Ovary (tissue), 9 donors: ENCODE results near the gene RGS7. TPM values are rescaled to one million over a fixed set of nuclear protein-coding genes. Genes with fewer than 3 reads are reported as not detected.

Experiments
- DNase-seq, 5 donors: peaks; one replicate each; pipeline ENCODE4 v3.0.0-alpha.2; 2019 to 2020
- H3K27ac ChIP-seq, 2 donors: fragments of 200-600 bp; one replicate each; pipeline versions ENCODE4 v1.5.1 to v1.8.0; 2019 to 2022
- H3K27me3 ChIP-seq: fragments of 200-600 bp; one replicate; pipeline ENCODE4 v1.8.0; 2022
- H3K36me3 ChIP-seq: fragments of 200-600 bp; sonication (generic); one replicate; pipeline ENCODE4 v1.5.1; 2019
- H3K4me1 ChIP-seq: one replicate; pipeline ENCODE4 v1.8.1; 2013; ENCODE audit warnings: mild to moderate bottlenecking, moderate library complexity; ENCODE audit not compliant: insufficient read depth
- H3K4me3 ChIP-seq: fragments of 200-600 bp; sonication (generic); one replicate; pipeline ENCODE4 v1.5.1; 2017
- H3K9me3 ChIP-seq, 2 donors: fragments of 200-600 bp in 1 of 2; sonication (generic) in 1 of 2; one replicate each; pipeline versions ENCODE4 v1.5.1 to v1.8.1; 2013 to 2019; ENCODE audit warnings: mild to moderate bottlenecking in 1 of 2, moderate library complexity in 1 of 2
- CTCF ChIP-seq, 3 donors: fragments of 450-650 bp in 2 of 3; fragments of 200-600 bp in 1 of 3; IDR thresholded peaks; one replicate each; pipeline versions ENCODE4 v1.5.1 to v1.8.0; 2016 to 2022; ENCODE audit warnings: antibody characterized with exemption in 3 of 3, mild to moderate bottlenecking in 1 of 3
- EP300 ChIP-seq: sonication (generic); formaldehyde crosslinking; IDR thresholded peaks from one replicate; pipeline ENCODE4 v1.6.1; 2017; ENCODE audit warnings: antibody characterized with exemption
- POLR2A ChIP-seq: fragments of 450-650 bp; IDR thresholded peaks from one replicate; pipeline ENCODE4 v1.6.1; 2017; ENCODE audit warnings: antibody characterized with exemption, mild to moderate bottlenecking, moderate library complexity
- WGBS, 3 donors: extraction: QIAGEN DNeasy Blood & Tissue Kit in 1 of 3; methylation state at CpG; one replicate each; pipeline versions ENCODE4 v1.1.5 to v1.1.7; 2013 to 2017; 5-methylcytosine and 5-hydroxymethylcytosine counted together
- intact Hi-C, 4 donors: fragments of 100-400 bp; cut with DNase I; formaldehyde crosslinking; loops; one replicate each; pipeline versions ENCODE4 v1.11.0 to v1.15.1; 2022 to 2023
- polyA plus RNA-seq, 2 donors: library from polyadenylated mRNA; stranded (reverse); fragments of 200-250 nt in 1 of 2; fragments of 350-450 nt in 1 of 2; fragmentation: Illumina TruSeq in 1 of 2; extraction: RNeasy Lipid Tissue Mini Kit (QIAGEN cat#74804) in 1 of 2; gene quantifications; one replicate each; pipeline ENCODE4 v1.2.3, GENCODE V29; 2013 to 2014
- total RNA-seq, 7 donors: library from RNA; depleted of rRNA in 2 of 7; stranded (reverse); fragments of >200 nt in 2 of 7; fragmentation: NEBNext Ultra II Directional in 3 of 7; extraction: Animal tissue kit (Norgen Biotek cat#: 25700) in 3 of 7; gene quantifications; one replicate each; pipeline versions ENCODE4 v1.1.0 to v1.2.4, GENCODE V29; 2016 to 2023
- donor health status: DM: no; HTN: no; CAD: no; lungs with moderate emphysema.
- donor health status: DM: no; HTN: no; CAD: no.
- donor health status: Bipolar disorder and iron deficiency.
- donor health status: DM: yes; HTN: yes; CAD: no.
- donor health status: DM: no; HTN: no; CAD: no.
- donor health status: DM: yes; HTN: yes; CAD: no.

Gene RGS7
- total and polyA plus RNA-seq, 9 donors, result 0.10 to 1.00 (median 0.37) TPM; not detected in 1

GRCh38 chr1:241208910-241209379 is 148.1 kb downstream of the RGS7 start:
- H3K4me3 ChIP-seq, result no peak overlapping the region
- TF ChIP-seq POLR2A (no peak), CTCF (IDR thresholded peaks at IDR 0.05) (no peak), EP300 (no peak)
- no peaks in the 10 kb centered on the region for H3K27me3 ChIP-seq
- no peak overlapping the region for H3K27ac ChIP-seq
- 92 to 93% (median 93%) methylated on average over 7 of the region's 7 CpGs for WGBS, 3 donors
- H3K9me3 ChIP-seq, result no peaks in the 10 kb centered on the region
- DNase-seq, result no peak
- H3K36me3 ChIP-seq, result no peaks in the 10 kb centered on the region
- intact Hi-C loops, result no loop called here
- no peaks in the 10 kb centered on the region for H3K4me1 ChIP-seq

DNA sequence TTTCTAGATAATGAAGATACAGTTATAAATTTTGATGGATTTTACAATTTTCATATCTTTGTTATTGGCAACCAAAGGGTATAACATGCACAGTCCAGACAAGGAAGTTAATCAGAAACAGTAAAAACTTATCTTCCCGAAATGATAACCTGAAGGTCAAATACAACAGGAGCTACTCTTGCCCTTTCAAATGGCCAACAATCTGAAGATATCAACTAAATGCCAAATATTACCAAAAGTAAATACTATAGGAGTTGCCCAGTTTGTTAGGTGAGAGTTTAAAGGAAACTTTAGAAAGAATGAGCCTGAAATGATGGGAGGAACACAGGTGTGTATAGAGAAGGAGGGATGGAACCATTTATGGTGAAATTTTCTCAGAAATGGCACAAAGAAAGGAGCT is 153.2 kb downstream of the RGS7 start:
- DNase-seq, result no peak
- Histone ChIP-seq H3K27me3 (no peaks in the 10 kb centered on the region), H3K27ac (no peak overlapping the region), H3K4me1 (no peaks in the 10 kb centered on the region), H3K36me3 (no peaks in the 10 kb centered on the region), H3K9me3 (no peaks in the 10 kb centered on the region), H3K4me3 (no peak overlapping the region)
- WGBS, 3 donors, result 56 to 73% (median 68%) methylated on average over 1 of the region's 1 CpG
- TF ChIP-seq CTCF (IDR thresholded peaks at IDR 0.05) (no peak), POLR2A (no peak), EP300 (no peak)
- intact Hi-C loops, result no loop called here

DNA sequence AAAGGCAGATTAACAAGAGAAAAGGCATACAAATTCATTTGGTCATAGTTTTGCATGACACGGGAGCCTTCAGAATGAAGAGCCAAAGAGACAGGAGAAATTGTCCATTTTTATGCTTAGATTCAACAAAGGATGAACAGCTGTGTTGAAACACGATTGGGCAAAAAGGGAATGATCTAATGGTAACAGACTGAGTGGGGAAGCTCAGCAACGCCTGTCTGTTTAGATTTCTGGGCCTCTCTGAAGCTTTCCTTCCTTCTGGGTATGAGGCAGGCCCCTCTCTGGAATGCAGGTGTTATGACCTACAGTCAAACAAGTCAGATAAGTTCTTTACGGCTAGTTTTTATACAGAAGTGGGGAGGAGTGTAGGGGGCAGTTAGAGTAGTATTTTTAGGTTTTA is 154.6 kb downstream of the RGS7 start:
- no peaks in the 10 kb centered on the region for H3K36me3 ChIP-seq
- H3K27me3 ChIP-seq, result no peaks in the 10 kb centered on the region
- no peaks in the 10 kb centered on the region for H3K4me1 ChIP-seq
- DNase-seq, result no peak
- H3K9me3 ChIP-seq, result no peaks in the 10 kb centered on the region
- no peak overlapping the region for H3K4me3 ChIP-seq
- 9 to 21% (median 13%) methylated on average over 4 of the region's 4 CpGs for WGBS, 3 donors
- H3K27ac ChIP-seq, result no peak overlapping the region
- intact Hi-C loops, result no loop called here
- no peak for TF ChIP-seq CTCF (IDR thresholded peaks at IDR 0.05)

DNA sequence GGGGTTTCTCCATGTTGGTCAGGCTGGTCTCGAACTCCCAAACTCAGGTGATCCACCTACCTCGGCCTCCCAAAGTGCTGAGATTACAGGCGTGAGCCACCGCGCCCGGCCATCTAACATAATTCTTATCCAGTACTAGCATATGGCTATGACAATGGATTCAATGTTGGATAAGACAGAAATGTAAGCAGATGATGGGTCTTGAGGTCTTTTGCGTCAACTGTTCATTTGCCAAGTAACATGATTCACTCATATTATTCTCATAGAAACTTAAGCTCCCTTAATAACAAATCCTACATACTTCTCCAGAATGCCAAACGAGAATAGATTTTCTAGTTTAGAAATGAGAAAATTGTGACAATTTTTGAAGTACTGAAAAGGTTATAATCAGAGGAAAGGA is 170.3 kb downstream of the RGS7 start:
- Histone ChIP-seq H3K4me1 (no peaks in the 10 kb centered on the region), H3K36me3 (no peaks in the 10 kb centered on the region), H3K27me3 (no peaks in the 10 kb centered on the region), H3K9me3 (no peaks in the 10 kb centered on the region), H3K27ac (no peak overlapping the region), H3K4me3 (no peak overlapping the region)
- intact Hi-C loops, result no loop called here
- no peak for DNase-seq
- WGBS, 3 donors, result 71 to 78% (median 76%) methylated on average over 8 of the region's 8 CpGs
- TF ChIP-seq EP300 (no peak), CTCF (IDR thresholded peaks at IDR 0.05) (no peak), POLR2A (no peak)

DNA sequence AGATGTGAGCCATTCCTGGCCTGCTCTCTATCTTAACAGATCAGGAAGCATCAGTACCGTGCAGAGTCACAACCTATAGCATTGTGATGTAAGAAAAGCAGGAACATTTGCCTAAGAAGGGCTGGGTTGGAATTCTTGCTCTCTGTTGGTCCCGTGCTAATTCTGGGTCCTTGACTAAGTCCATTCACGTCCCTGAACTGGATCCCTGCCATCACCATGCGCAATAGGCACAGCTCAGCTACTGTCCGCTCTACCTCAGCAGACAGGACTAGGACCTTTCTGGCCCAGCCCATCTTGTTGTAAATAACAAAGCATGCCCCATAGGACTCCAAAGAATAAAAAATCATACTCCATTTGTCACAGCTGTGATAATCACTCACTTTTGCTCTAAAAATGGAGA is 175.0 kb downstream of the RGS7 start:
- 85 to 89% (median 86%) methylated on average over 5 of the region's 5 CpGs for WGBS, 3 donors

More for the DNA sequence above, 175.0 kb downstream of the RGS7 start:
- H3K4me1 ChIP-seq, result no peaks in the 10 kb centered on the region
- H3K27ac ChIP-seq, result no peak overlapping the region
- intact Hi-C loops, result no loop called here
- H3K9me3 ChIP-seq, result no peaks in the 10 kb centered on the region
- no peak for DNase-seq
- TF ChIP-seq EP300 (no peak), CTCF (IDR thresholded peaks at IDR 0.05) (no peak), POLR2A (no peak)
- H3K4me3 ChIP-seq, result no peak overlapping the region
- no peaks in the 10 kb centered on the region for H3K36me3 ChIP-seq
- H3K27me3 ChIP-seq, result no peaks in the 10 kb centered on the region
